ENCODE data around the gene ZC3H11A. TPM values are rescaled to one million over a fixed set of nuclear protein-coding genes. Genes with fewer than 3 reads are reported as not detected.
"Not testable (repeated sequence)": the region's sequence is repeated elsewhere in the genome, so short reads cannot be mapped to it uniquely, and the experiment has no call there.

The ZC3H11A gene
- total RNA-seq, 1 experiment from 2014 or later: 75.2 TPM

DNA sequence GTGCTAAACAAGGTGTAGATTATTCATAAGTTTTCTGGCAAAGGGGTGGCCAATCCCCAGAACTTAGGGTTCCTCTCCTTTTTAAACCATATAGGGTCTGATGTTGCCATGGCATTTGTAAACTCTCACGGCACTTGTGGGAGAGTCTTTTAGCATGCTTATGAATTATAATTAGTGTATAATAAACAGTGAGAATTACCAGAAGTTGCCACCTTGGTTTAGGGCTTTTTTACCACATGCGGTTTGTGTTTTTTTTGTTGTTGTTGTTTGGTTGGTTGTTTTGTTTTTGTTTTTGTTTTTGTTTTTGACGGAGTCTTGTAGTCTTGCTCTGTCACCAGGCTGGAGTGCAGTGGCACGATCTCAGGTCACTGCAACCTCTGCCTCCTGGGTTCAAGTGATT is 39.4 kb upstream of the ZC3H11A start:
- ATAC-seq (no peak), DNase-seq (ENCODE audit: low spot score) (no peak)
- H3K4me3 Mint-ChIP-seq: no peak overlapping the region
- POLR2A ChIA-PET: no interaction called here
- H3K27me3 Mint-ChIP-seq (ENCODE audit: low read depth): no peaks in the 10 kb centered on the region
- CTCF ChIA-PET: no interaction called here
- H3K4me1 Mint-ChIP-seq: peaks cover 11% of the 10 kb centered on the region
- no peak overlapping the region for H3K27ac Mint-ChIP-seq
- TF ChIP-seq ZNF121 (CRISPR knock-in tag; IDR thresholded peaks at IDR 0.05) (no peak), ATF1 (CRISPR knock-in tag; IDR thresholded peaks at IDR 0.05) (no peak), SMAD3 (CRISPR knock-in tag; IDR thresholded peaks at IDR 0.05; ENCODE audit: borderline replicate concordance) (no peak), CREB1 (CRISPR knock-in tag; IDR thresholded peaks at IDR 0.05) (no peak), TEAD4 (CRISPR knock-in tag; IDR thresholded peaks at IDR 0.05) (no peak), SP1 (CRISPR knock-in tag; conservative IDR thresholded peaks at IDR 0.05) (no peak), PRRX2 (CRISPR knock-in tag; IDR thresholded peaks at IDR 0.05) (no peak), GABPB1 (CRISPR knock-in tag; IDR thresholded peaks at IDR 0.05) (no peak), EMX1 (CRISPR knock-in tag; IDR thresholded peaks at IDR 0.05) (no peak), ETV6 (CRISPR knock-in tag; IDR thresholded peaks at IDR 0.05) (no peak), KAT7 (CRISPR knock-in tag; IDR thresholded peaks at IDR 0.05; ENCODE audit: borderline replicate concordance) (no peak), RORB (CRISPR knock-in tag; IDR thresholded peaks at IDR 0.05) (no peak), ZNF232 (CRISPR knock-in tag; IDR thresholded peaks at IDR 0.05) (no peak), CBFB (CRISPR knock-in tag; IDR thresholded peaks at IDR 0.05; ENCODE audit: low read depth) (no peak)
- TF ChIP-seq, protein P1, sequence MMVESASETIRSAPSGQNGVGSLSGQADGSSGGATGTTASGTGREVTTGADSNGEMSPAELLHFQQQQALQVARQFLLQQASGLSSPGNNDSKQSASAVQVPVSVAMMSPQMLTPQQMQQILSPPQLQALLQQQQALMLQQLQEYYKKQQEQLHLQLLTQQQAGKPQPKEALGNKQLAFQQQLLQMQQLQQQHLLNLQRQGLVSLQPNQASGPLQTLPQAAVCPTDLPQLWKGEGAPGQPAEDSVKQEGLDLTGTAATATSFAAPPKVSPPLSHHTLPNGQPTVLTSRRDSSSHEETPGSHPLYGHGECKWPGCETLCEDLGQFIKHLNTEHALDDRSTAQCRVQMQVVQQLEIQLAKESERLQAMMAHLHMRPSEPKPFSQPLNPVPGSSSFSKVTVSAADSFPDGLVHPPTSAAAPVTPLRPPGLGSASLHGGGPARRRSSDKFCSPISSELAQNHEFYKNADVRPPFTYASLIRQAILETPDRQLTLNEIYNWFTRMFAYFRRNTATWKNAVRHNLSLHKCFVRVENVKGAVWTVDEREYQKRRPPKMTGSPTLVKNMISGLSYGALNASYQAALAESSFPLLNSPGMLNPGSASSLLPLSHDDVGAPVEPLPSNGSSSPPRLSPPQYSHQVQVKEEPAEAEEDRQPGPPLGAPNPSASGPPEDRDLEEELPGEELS (CRISPR knock-in tag; IDR thresholded peaks at IDR 0.05): no peak
- TF ChIP-seq, protein P2, sequence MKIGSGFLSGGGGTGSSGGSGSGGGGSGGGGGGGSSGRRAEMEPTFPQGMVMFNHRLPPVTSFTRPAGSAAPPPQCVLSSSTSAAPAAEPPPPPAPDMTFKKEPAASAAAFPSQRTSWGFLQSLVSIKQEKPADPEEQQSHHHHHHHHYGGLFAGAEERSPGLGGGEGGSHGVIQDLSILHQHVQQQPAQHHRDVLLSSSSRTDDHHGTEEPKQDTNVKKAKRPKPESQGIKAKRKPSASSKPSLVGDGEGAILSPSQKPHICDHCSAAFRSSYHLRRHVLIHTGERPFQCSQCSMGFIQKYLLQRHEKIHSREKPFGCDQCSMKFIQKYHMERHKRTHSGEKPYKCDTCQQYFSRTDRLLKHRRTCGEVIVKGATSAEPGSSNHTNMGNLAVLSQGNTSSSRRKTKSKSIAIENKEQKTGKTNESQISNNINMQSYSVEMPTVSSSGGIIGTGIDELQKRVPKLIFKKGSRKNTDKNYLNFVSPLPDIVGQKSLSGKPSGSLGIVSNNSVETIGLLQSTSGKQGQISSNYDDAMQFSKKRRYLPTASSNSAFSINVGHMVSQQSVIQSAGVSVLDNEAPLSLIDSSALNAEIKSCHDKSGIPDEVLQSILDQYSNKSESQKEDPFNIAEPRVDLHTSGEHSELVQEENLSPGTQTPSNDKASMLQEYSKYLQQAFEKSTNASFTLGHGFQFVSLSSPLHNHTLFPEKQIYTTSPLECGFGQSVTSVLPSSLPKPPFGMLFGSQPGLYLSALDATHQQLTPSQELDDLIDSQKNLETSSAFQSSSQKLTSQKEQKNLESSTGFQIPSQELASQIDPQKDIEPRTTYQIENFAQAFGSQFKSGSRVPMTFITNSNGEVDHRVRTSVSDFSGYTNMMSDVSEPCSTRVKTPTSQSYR (CRISPR knock-in tag; IDR thresholded peaks at IDR 0.05): no peak
- TF ChIP-seq, protein P3, sequence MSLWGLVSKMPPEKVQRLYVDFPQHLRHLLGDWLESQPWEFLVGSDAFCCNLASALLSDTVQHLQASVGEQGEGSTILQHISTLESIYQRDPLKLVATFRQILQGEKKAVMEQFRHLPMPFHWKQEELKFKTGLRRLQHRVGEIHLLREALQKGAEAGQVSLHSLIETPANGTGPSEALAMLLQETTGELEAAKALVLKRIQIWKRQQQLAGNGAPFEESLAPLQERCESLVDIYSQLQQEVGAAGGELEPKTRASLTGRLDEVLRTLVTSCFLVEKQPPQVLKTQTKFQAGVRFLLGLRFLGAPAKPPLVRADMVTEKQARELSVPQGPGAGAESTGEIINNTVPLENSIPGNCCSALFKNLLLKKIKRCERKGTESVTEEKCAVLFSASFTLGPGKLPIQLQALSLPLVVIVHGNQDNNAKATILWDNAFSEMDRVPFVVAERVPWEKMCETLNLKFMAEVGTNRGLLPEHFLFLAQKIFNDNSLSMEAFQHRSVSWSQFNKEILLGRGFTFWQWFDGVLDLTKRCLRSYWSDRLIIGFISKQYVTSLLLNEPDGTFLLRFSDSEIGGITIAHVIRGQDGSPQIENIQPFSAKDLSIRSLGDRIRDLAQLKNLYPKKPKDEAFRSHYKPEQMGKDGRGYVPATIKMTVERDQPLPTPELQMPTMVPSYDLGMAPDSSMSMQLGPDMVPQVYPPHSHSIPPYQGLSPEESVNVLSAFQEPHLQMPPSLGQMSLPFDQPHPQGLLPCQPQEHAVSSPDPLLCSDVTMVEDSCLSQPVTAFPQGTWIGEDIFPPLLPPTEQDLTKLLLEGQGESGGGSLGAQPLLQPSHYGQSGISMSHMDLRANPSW (CRISPR knock-in tag; conservative IDR thresholded peaks at IDR 0.05; ENCODE audit: low read depth): no peak
- TF ChIP-seq, protein P4, sequence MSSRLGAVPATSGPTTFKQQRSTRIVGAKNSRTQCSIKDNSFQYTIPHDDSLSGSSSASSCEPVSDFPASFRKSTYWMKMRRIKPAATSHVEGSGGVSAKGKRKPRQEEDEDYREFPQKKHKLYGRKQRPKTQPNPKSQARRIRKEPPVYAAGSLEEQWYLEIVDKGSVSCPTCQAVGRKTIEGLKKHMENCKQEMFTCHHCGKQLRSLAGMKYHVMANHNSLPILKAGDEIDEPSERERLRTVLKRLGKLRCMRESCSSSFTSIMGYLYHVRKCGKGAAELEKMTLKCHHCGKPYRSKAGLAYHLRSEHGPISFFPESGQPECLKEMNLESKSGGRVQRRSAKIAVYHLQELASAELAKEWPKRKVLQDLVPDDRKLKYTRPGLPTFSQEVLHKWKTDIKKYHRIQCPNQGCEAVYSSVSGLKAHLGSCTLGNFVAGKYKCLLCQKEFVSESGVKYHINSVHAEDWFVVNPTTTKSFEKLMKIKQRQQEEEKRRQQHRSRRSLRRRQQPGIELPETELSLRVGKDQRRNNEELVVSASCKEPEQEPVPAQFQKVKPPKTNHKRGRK (CRISPR knock-in tag; IDR thresholded peaks at IDR 0.05; ENCODE audit: borderline replicate concordance): no peak
- TF ChIP-seq, protein P5, sequence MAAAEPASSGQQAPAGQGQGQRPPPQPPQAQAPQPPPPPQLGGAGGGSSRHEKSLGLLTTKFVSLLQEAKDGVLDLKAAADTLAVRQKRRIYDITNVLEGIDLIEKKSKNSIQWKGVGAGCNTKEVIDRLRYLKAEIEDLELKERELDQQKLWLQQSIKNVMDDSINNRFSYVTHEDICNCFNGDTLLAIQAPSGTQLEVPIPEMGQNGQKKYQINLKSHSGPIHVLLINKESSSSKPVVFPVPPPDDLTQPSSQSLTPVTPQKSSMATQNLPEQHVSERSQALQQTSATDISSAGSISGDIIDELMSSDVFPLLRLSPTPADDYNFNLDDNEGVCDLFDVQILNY (CRISPR knock-in tag; IDR thresholded peaks at IDR 0.05): no peak
- TF ChIP-seq, protein P6, sequence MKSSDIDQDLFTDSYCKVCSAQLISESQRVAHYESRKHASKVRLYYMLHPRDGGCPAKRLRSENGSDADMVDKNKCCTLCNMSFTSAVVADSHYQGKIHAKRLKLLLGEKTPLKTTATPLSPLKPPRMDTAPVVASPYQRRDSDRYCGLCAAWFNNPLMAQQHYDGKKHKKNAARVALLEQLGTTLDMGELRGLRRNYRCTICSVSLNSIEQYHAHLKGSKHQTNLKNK (CRISPR knock-in tag; IDR thresholded peaks at IDR 0.05): no peak
- H3K36me3 Mint-ChIP-seq: no peaks in the 10 kb centered on the region
- no peaks in the 10 kb centered on the region for H3K9me3 Mint-ChIP-seq

DNA sequence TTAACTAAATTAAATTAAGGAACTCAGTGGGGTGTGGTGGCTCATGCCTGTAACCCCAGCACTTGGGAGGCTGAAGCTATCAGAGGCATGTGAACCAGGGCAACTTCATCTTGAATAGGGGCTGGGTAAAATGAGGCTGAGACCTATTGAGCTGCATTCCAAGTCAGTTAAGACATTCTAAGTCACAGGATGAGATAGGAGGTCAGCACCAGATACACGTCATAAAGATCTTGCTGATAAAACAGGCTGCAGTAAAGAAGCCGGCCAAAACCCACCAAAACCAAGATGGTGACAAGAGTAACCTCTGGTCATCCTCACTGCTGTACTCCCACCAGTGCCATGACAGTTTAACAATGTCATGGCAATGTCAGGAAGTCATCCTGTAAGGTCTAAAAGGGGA is 36.7 kb upstream of the ZC3H11A start:
- H3K9me3 Mint-ChIP-seq; H3K27me3 Mint-ChIP-seq (ENCODE audit: low read depth); DNase-seq (ENCODE audit: low spot score); H3K4me1 Mint-ChIP-seq; ATAC-seq; H3K36me3 Mint-ChIP-seq; H3K27ac Mint-ChIP-seq; H3K4me3 Mint-ChIP-seq; POLR2A ChIA-PET: not testable (repeated sequence)
- CTCF ChIA-PET: interaction anchor here (0.6 kb wide), 1 partner anchor 614 kb away, joined by 3 read pairs; no protein-coding TSS in a partner anchor

Data from WTC11 (cell line).